H9 (cell line): Measurements from ENCODE around the gene NKAIN4. TPM values are rescaled to one million over a fixed set of nuclear protein-coding genes. Genes with fewer than 3 reads are reported as not detected.

Experiments used
- DNase-seq: peaks from one replicate; pipeline ENCODE4 v3.0.0-alpha.2; 2017
- H2AFZ ChIP-seq: one replicate; pipeline ENCODE4 v1.6.1; 2013; ENCODE audit warnings: mild to moderate bottlenecking, low read length, control low read depth, moderate library complexity
- H2AK5ac ChIP-seq: 2 replicates; pipeline ENCODE4 v1.6.1; 2013; ENCODE audit warnings: low read length, control low read depth, mixed read lengths; ENCODE audit not compliant: insufficient read length
- H2BK120ac ChIP-seq: one replicate; pipeline ENCODE4 v1.6.1; 2013; ENCODE audit warnings: low read depth, mild to moderate bottlenecking, low read length, control low read depth, inconsistent platforms; ENCODE audit not compliant: poor library complexity, severe bottlenecking
- H2BK12ac ChIP-seq: 2 replicates; pipeline ENCODE4 v1.6.1; 2013; ENCODE audit warnings: low read length, control low read depth, mixed read lengths, low read depth; ENCODE audit not compliant: insufficient read length
- H2BK15ac ChIP-seq: 2 replicates; pipeline ENCODE4 v1.6.1; 2013; ENCODE audit warnings: low read depth, low read length, control low read depth
- H2BK20ac ChIP-seq: one replicate; pipeline ENCODE4 v1.6.1; 2013; ENCODE audit warnings: low read depth, mild to moderate bottlenecking, low read length, control low read depth, inconsistent platforms; ENCODE audit not compliant: poor library complexity, severe bottlenecking
- H2BK5ac ChIP-seq: 2 replicates; pipeline ENCODE4 v1.6.1; 2013; ENCODE audit warnings: low read length, control low read depth, mixed read lengths; ENCODE audit not compliant: insufficient read length
- H3K14ac ChIP-seq: 2 replicates; pipeline ENCODE4 v1.6.1; 2013; ENCODE audit warnings: low read length, control low read depth; ENCODE audit not compliant: insufficient read depth
- H3K18ac ChIP-seq: 2 replicates; pipeline ENCODE4 v1.6.1; 2013; ENCODE audit warnings: low read depth, mild to moderate bottlenecking, mixed read lengths, low read length, control low read depth; ENCODE audit not compliant: insufficient read length
- H3K23ac ChIP-seq: 2 replicates; pipeline ENCODE4 v1.6.1; 2013; ENCODE audit warnings: low read length, control low read depth, mixed read lengths, low read depth; ENCODE audit not compliant: insufficient read length
- H3K23me2 ChIP-seq: 2 replicates; pipeline ENCODE4 v1.6.1; 2013; ENCODE audit warnings: low read depth, mild to moderate bottlenecking, mixed read lengths, low read length, control low read depth; ENCODE audit not compliant: insufficient read length, poor library complexity, severe bottlenecking
- H3K27ac ChIP-seq: 2 replicates; pipeline ENCODE4 v1.5.1; 2013; ENCODE audit warnings: low read length, control low read depth, mixed read lengths, low read depth; ENCODE audit not compliant: insufficient read length
- H3K27me3 ChIP-seq: 2 replicates; pipeline ENCODE4 v1.6.1; 2013; ENCODE audit warnings: low read length, control low read depth, inconsistent platforms; ENCODE audit not compliant: insufficient read depth
- H3K4ac ChIP-seq: 2 replicates; pipeline ENCODE4 v1.6.1; 2013; ENCODE audit warnings: low read depth, mild to moderate bottlenecking, control low read depth, inconsistent platforms, low read length, moderate library complexity
- H3K4me1 ChIP-seq: 2 replicates; pipeline ENCODE4 v1.6.1; 2013; ENCODE audit warnings: low read length, control low read depth, inconsistent platforms; ENCODE audit not compliant: insufficient read depth
- H3K4me2 ChIP-seq: 2 replicates; pipeline ENCODE4 v1.6.1; 2013; ENCODE audit warnings: low read length, control low read depth, mixed read lengths; ENCODE audit not compliant: insufficient read length, insufficient read depth
- H3K56ac ChIP-seq: 2 replicates; pipeline ENCODE4 v1.6.1; 2013; ENCODE audit warnings: low read depth, mild to moderate bottlenecking, mixed read lengths, low read length, control low read depth; ENCODE audit not compliant: insufficient read length
- H3K79me1 ChIP-seq: 2 replicates; pipeline ENCODE4 v1.6.1; 2013; ENCODE audit warnings: low read depth, mild to moderate bottlenecking, moderate library complexity, low read length, control low read depth, inconsistent platforms; ENCODE audit not compliant: insufficient read depth, poor library complexity, severe bottlenecking
- H3K79me2 ChIP-seq: 2 replicates; pipeline ENCODE4 v1.6.1; 2013; ENCODE audit warnings: low read length, control low read depth, inconsistent platforms; ENCODE audit not compliant: insufficient read depth
- H3K9ac ChIP-seq: 2 replicates; pipeline ENCODE4 v1.6.1; 2013; ENCODE audit warnings: low read length, control low read depth, mixed read lengths; ENCODE audit not compliant: insufficient read length; ENCODE audit errors: extremely low read depth
- H3K9me3 ChIP-seq: one replicate; pipeline ENCODE4 v1.6.1; 2013; ENCODE audit warnings: low read depth, low read length, inconsistent platforms; ENCODE audit not compliant: control insufficient read depth
- H3T11ph ChIP-seq: one replicate; pipeline ENCODE4 v1.6.1; 2013; ENCODE audit warnings: mild to moderate bottlenecking, low read length, control low read depth, inconsistent platforms
- H4K20me1 ChIP-seq: one replicate; pipeline ENCODE4 v1.6.1; 2013; ENCODE audit not compliant: control insufficient read depth, insufficient read length, insufficient read depth
- H4K5ac ChIP-seq: 2 replicates; pipeline ENCODE4 v1.6.1; 2013; ENCODE audit warnings: low read depth, mild to moderate bottlenecking, mixed read lengths, low read length, control low read depth; ENCODE audit not compliant: insufficient read length
- H4K8ac ChIP-seq: replicated peaks from 2 replicates; pipeline ENCODE4 v1.6.1; 2013; ENCODE audit warnings: low read length, control low read depth, mixed read lengths, low read depth; ENCODE audit not compliant: insufficient read length
- H4K91ac ChIP-seq: 2 replicates; pipeline ENCODE4 v1.6.1; 2013; ENCODE audit warnings: low read depth, mild to moderate bottlenecking, moderate library complexity, mixed read lengths, low read length, control low read depth; ENCODE audit not compliant: insufficient read length
- H3K27ac Mint-ChIP-seq, 3 experiments: 2 replicates in 2 of 3; 3 replicates in 1 of 3; pipeline ENCODE4 v1.8.0; 2020 to 2021; ENCODE audit warnings: mixed read lengths in 3 of 3, mild to moderate bottlenecking in 1 of 3, moderate library complexity in 1 of 3
- H3K27me3 Mint-ChIP-seq: 2 replicates; pipeline ENCODE4 v1.8.0; 2021; ENCODE audit warnings: low read depth, mild to moderate bottlenecking, moderate library complexity, mixed read lengths
- H3K36me3 Mint-ChIP-seq, 3 experiments: 2 replicates in 2 of 3; 3 replicates in 1 of 3; pipeline ENCODE4 v1.8.0; 2020 to 2021; ENCODE audit warnings: low read depth in 3 of 3, mixed read lengths in 3 of 3; ENCODE audit not compliant: insufficient read depth in 1 of 3
- H3K4me1 Mint-ChIP-seq, 2 experiments: 2 replicates each; pipeline ENCODE4 v1.8.0; 2020; ENCODE audit warnings: mixed read lengths in 2 of 2
- H3K4me3 Mint-ChIP-seq, 2 experiments: 2 replicates in 1 of 2; 3 replicates in 1 of 2; pipeline ENCODE4 v1.8.0; 2020 to 2021; ENCODE audit warnings: mild to moderate bottlenecking in 2 of 2, mixed read lengths in 2 of 2, moderate library complexity in 1 of 2
- H3K9me3 Mint-ChIP-seq, 2 experiments: 2 replicates in 1 of 2; 3 replicates in 1 of 2; pipeline ENCODE4 v1.8.0; 2020; ENCODE audit warnings: mild to moderate bottlenecking in 2 of 2, mixed read lengths in 2 of 2, moderate library complexity in 1 of 2
- WGBS: extraction: QIAGEN DNeasy Blood & Tissue Kit; methylation state at CpG from one replicate; pipeline ENCODE4 v1.1.7; 2013; ENCODE audit warnings: missing lambda C conversion rate, low lambda C conversion rate, mixed read lengths; ENCODE audit not compliant: insufficient read length; ENCODE audit errors: extremely low coverage; 5-methylcytosine and 5-hydroxymethylcytosine counted together
- total RNA-seq: library from RNA; stranded (reverse); gene quantifications from 2 replicates; pipeline ENCODE4 v1.2.1, GENCODE V29; 2021
- TF ChIP-seq, protein P1 (sequence below): fragments of 200-600 bp; sonication (generic); conservative IDR thresholded peaks from 3 replicates; pipeline ENCODE4 v1.8.0; 2021; ENCODE audit warnings: antibody characterized with exemption, mild to moderate bottlenecking

Gene NKAIN4
- total RNA-seq, 1 experiment from 2014 or later = 20.9 TPM

DNA sequence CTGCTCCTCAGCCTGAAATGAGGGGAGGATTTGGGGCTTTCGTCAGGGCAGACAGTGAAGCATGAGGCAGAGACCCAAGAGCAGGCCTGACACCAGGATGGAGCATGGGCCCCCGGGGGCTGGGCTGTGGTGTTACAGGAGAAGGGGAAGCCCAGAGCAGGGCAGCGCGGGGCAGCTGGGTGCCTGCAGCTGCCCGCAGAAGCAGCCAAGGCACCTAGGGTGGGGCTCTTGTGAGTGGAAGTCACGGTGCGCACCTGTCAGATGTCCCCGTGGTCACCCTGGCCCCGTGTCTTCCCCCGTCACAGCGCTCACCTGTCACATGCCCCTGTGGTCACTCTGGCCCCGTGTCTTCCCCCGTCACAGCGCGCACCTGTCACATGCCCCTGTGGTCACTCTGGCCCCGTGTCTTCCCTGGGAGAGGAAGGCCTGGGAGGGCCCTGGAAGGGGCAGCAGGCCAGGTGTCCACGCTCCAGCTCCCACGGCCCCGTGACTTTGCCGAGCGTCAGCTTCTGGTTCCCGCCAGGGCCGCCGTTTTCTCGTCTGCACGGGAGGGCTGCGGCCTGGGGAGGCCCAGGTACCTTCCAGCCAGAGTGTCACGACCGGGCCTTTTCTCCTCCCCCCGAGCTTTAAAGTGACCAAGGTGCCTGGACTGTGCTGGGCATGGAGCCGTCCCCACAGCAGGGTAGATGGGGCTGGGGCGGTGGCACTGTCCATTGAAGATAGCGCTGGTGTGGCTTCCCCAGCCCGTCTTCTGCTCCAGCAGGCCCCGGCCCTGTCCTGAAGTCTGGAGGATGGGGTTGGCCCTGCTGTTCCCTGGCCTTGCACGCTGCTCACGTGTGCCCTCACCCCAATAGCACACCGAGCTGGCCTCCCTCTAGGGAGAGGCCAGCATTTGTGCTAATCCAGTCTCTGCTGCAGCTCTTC lies 27.7 kb upstream of the NKAIN4 start:
- H3K79me1 ChIP-seq = no peaks in the 10 kb centered on the region
- H3K18ac ChIP-seq = no peak overlapping the region
- H3K23me2 ChIP-seq = peaks cover 3% of the 10 kb centered on the region
- no peak overlapping the region for H3K56ac ChIP-seq
- Mint-ChIP-seq H3K4me3 (no peak overlapping the region), H3K27me3 (no peaks in the 10 kb centered on the region), H3K4me1 (no peaks in the 10 kb centered on the region), H3K36me3 (peaks cover 13 to 67% (median 60%) of the 10 kb centered on the region in 3 experiments; a peak in 6 of 7 replicates), H3K27ac (no peak overlapping the region), H3K9me3 (no peaks in the 10 kb centered on the region)
- H4K8ac ChIP-seq = no peak overlapping the region
- H2BK120ac ChIP-seq = no peak overlapping the region
- H3K27me3 ChIP-seq = no peaks in the 10 kb centered on the region
- H3K4ac ChIP-seq = no peak overlapping the region
- H2BK12ac ChIP-seq = no peak overlapping the region
- H2BK15ac ChIP-seq = no peak overlapping the region
- no peak overlapping the region for H3T11ph ChIP-seq
- H3K79me2 ChIP-seq = no peaks in the 10 kb centered on the region
- H3K14ac ChIP-seq = no peak overlapping the region
- no peak overlapping the region for H2BK20ac ChIP-seq
- H4K91ac ChIP-seq = no peak overlapping the region
- no peaks in the 10 kb centered on the region for H3K9me3 ChIP-seq
- no peak overlapping the region for H2AK5ac ChIP-seq
- no peak overlapping the region for H2BK5ac ChIP-seq
- no CpG with 5 or more reads among the region's 38 CpGs for WGBS
- no peak overlapping the region for H3K27ac ChIP-seq
- no peak overlapping the region for H4K5ac ChIP-seq
- no peaks in the 10 kb centered on the region for H3K4me1 ChIP-seq
- H3K9ac ChIP-seq = no peak overlapping the region
- H3K4me2 ChIP-seq = no peak overlapping the region
- no peak overlapping the region for H3K23ac ChIP-seq
- no peaks in the 10 kb centered on the region for H4K20me1 ChIP-seq
- no peak overlapping the region for H2AFZ ChIP-seq
- DNase-seq = no peak
- TF ChIP-seq, protein P1, sequence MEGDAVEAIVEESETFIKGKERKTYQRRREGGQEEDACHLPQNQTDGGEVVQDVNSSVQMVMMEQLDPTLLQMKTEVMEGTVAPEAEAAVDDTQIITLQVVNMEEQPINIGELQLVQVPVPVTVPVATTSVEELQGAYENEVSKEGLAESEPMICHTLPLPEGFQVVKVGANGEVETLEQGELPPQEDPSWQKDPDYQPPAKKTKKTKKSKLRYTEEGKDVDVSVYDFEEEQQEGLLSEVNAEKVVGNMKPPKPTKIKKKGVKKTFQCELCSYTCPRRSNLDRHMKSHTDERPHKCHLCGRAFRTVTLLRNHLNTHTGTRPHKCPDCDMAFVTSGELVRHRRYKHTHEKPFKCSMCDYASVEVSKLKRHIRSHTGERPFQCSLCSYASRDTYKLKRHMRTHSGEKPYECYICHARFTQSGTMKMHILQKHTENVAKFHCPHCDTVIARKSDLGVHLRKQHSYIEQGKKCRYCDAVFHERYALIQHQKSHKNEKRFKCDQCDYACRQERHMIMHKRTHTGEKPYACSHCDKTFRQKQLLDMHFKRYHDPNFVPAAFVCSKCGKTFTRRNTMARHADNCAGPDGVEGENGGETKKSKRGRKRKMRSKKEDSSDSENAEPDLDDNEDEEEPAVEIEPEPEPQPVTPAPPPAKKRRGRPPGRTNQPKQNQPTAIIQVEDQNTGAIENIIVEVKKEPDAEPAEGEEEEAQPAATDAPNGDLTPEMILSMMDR = no peak
